Measurements from ENCODE around the gene ANKRD39. TPM values are rescaled to one million over a fixed set of nuclear protein-coding genes. Genes with fewer than 3 reads are reported as not detected.

Gene ANKRD39
- total and polyA plus RNA-seq, 12 donors = 9.2 to 49.5 (median 22.5) TPM

DNA sequence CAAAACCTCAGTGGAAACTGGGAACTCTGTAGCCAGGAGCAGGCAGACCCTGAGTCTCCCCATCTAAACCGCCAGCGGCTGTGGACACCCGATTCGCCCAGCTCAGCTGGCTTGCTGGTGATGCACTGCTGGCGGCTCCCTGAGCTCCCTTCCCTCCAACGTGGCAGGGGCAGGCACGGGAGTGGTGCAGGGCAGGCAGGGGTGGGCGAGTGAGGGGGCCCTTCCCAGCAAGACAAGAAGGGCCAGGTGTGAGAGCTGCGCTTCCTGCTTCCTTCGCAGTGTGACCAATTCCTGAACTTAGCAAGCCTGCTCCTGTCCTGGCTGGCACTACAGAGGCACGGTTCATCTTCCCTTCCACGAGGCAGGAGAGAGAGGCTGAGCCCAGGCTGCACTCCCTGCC, 24.4 kb upstream of the ANKRD39 start:
- intact Hi-C loops (cut with DNase I) = no loop called here
- TF ChIP-seq POLR2A (IDR thresholded peaks at IDR 0.05) = no peak
- DNase-seq = no peak
- H3K36me3 ChIP-seq (replicated peaks in 1 of 2) = no peaks in the 10 kb centered on the region
- H3K4me1 ChIP-seq (replicated peaks in 1 of 2) = peaks cover 0 to 15% of the 10 kb centered on the region in 2 donors
- no peaks in the 10 kb centered on the region for H3K27me3 ChIP-seq
- 84 to 94% (median 90%) methylated on average over 3 to 12 of the region's 12 CpGs for WGBS, 4 donors
- H3K9me3 ChIP-seq (replicated peaks in 1 of 3) = no peaks in the 10 kb centered on the region
- H3K27ac ChIP-seq = peak overlapping the region in 1 of 5 donors; percentile 10
- H3K4me3 ChIP-seq = no peak overlapping the region

GRCh38 chr2:96881349-96882195, 23.8 kb upstream of the ANKRD39 start:
- no peak for DNase-seq
- TF ChIP-seq CTCF (IDR thresholded peaks at IDR 0.05) = no peak
- TF ChIP-seq POLR2A (IDR thresholded peaks at IDR 0.05) = no peak
- Histone ChIP-seq H3K27me3 (no peaks in the 10 kb centered on the region), H3K9me3 (replicated peaks in 1 of 3) (no peaks in the 10 kb centered on the region), H3K4me1 (replicated peaks in 1 of 2) (peaks cover 0 to 15% of the 10 kb centered on the region in 2 donors), H3K27ac (no peak overlapping the region), H3K4me3 (no peak overlapping the region), H3K36me3 (replicated peaks in 1 of 2) (no peaks in the 10 kb centered on the region)
- WGBS, 4 donors = 68 to 77% (median 74%) methylated on average over 8 to 10 of the region's 10 CpGs
- intact Hi-C loops (cut with DNase I) = no loop called here

- H3K4me1 ChIP-seq (replicated peaks in 1 of 2) = peaks cover 0 to 15% of the 10 kb centered on the region in 2 donors
- no peak overlapping the region for H3K27ac ChIP-seq
- DNase-seq = no peak
- H3K27me3 ChIP-seq = no peaks in the 10 kb centered on the region
- intact Hi-C loops (cut with DNase I) = no loop called here
- H3K9me3 ChIP-seq (replicated peaks in 1 of 3) = no peaks in the 10 kb centered on the region
- TF ChIP-seq POLR2A (IDR thresholded peaks at IDR 0.05) (no peak), CTCF (IDR thresholded peaks at IDR 0.05) (no peak)
- H3K36me3 ChIP-seq (replicated peaks in 1 of 2) = no peaks in the 10 kb centered on the region
- WGBS, 4 donors = 79 to 91% (median 82%) methylated on average over 5 to 6 of the region's 6 CpGs
- H3K4me3 ChIP-seq = no peak overlapping the region
These were observed 23.1 kb upstream of the ANKRD39 start for GRCh38 chr2:96880891-96881273.

GRCh38 chr2:96879545-96880040, 21.8 kb upstream of the ANKRD39 start:
- Histone ChIP-seq H3K4me3 (no peak overlapping the region), H3K4me1 (replicated peaks in 1 of 2) (peaks cover 0 to 6% of the 10 kb centered on the region in 2 donors), H3K9me3 (replicated peaks in 1 of 3) (no peaks in the 10 kb centered on the region), H3K36me3 (replicated peaks in 1 of 2) (no peaks in the 10 kb centered on the region), H3K27me3 (no peaks in the 10 kb centered on the region), H3K27ac (no peak overlapping the region)
- WGBS, 4 donors = 91 to 98% (median 94%) methylated on average over 11 to 18 of the region's 18 CpGs
- TF ChIP-seq POLR2A (IDR thresholded peaks at IDR 0.05) = no peak
- no peak for TF ChIP-seq CTCF (IDR thresholded peaks at IDR 0.05)
- DNase-seq = no peak
- intact Hi-C loops (cut with DNase I) = no loop called here

Measured in adrenal gland (tissue), 12 donors.